ENCODE data around the gene MRPL17.

DNA sequence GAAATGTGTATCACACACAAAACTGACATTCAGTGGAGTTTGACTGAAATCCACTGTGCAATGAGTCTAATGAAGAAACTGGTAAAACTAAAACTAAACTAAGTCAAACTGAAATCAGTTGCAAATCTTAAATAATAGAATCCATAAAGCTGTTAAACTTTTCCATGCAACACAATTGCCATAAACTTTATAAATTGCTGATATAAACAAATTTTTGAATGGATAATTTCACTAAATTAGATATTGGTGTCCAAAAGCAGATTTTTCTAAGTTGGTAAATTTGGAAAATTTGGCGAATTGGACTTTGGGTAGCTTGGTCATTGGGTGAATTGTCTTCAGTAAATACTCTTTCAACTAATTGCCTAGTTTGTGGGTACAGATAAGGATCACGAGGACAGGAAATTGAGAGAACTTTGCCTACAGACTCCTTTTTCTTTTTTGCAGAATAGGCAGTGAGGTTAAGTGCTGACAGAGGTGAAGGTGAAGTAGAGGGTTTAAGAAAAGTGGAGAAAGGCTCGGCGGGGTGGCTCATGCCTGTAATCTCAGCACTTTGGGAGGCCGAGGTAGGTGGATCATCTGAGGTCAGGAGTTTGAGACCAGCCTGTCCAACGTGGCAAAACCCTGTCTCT is 12.8 kb downstream of the MRPL17 start:
- TF ChIP-seq ZNF274 (IDR thresholded peaks at IDR 0.05; ENCODE audit: low read depth, low read length) (no peak), YY1 (IDR thresholded peaks at IDR 0.05; ENCODE audit: insufficient read depth, insufficient read length) (no peak), SUZ12 (IDR thresholded peaks at IDR 0.05; ENCODE audit: extremely low read depth, insufficient read depth, insufficient read length) (no peak)

Measured in NT2/D1 (cell line).